Transverse colon (tissue), 4 donors: ENCODE measurements around the gene SLC39A9. TPM values are rescaled to one million over a fixed set of nuclear protein-coding genes. Genes with fewer than 3 reads are reported as not detected.
A peak's percentile ranks its signal among the peaks of the same experiment; 100 is the strongest.

ENCODE experiments used
- DNase-seq: peaks from one replicate; pipeline ENCODE4 v3.0.0-alpha.2; 2019
- H3K27ac ChIP-seq, 4 donors: fragments of 200-600 bp; sonication (generic); 2 replicates each; pipeline ENCODE4 v1.5.1; 2016 to 2018; ENCODE audit warnings: inconsistent platforms in 4 of 4
- H3K27me3 ChIP-seq: fragments of 200-600 bp; sonication (generic); 2 replicates; pipeline ENCODE4 v1.5.1; 2017; ENCODE audit warnings: inconsistent platforms
- H3K36me3 ChIP-seq, 4 donors: fragments of 200-600 bp; sonication (generic); 2 replicates each; pipeline ENCODE4 v1.5.1; 2017 to 2019; ENCODE audit warnings: inconsistent platforms in 4 of 4
- H3K4me1 ChIP-seq, 4 donors: fragments of 200-600 bp; sonication (generic); 2 replicates each; pipeline ENCODE4 v1.5.1; 2017 to 2020; ENCODE audit warnings: inconsistent platforms in 4 of 4
- H3K4me3 ChIP-seq, 4 donors: fragments of 200-600 bp; sonication (generic); 1 replicate in 1 of 4; 2 replicates in 3 of 4; pipeline versions ENCODE4 v1.5.1 to v1.6.1; 2017 to 2019; ENCODE audit warnings: inconsistent platforms in 4 of 4
- H3K9me3 ChIP-seq, 2 donors: fragments of 200-600 bp; sonication (generic); 2 replicates each; pipeline ENCODE4 v1.5.1; 2017 to 2019; ENCODE audit warnings: inconsistent platforms in 2 of 2
- EP300 ChIP-seq: sonication (generic); formaldehyde crosslinking; IDR thresholded peaks from one replicate; pipeline ENCODE4 v1.6.1; 2017; ENCODE audit warnings: antibody characterized with exemption, low read depth
- POLR2A ChIP-seq: fragments of 450-650 bp; IDR thresholded peaks from one replicate; pipeline ENCODE4 v1.6.1; 2016; ENCODE audit warnings: antibody characterized with exemption, mild to moderate bottlenecking, moderate library complexity
- POLR2AphosphoS5 ChIP-seq, 3 donors: sonication (generic); formaldehyde crosslinking; IDR thresholded peaks; one replicate each; pipeline ENCODE4 v1.6.1; 2016; ENCODE audit warnings: antibody characterized with exemption in 3 of 3
- WGBS, 2 donors: methylation state at CpG; one replicate each; pipeline ENCODE4 v1.1.5; 2018; ENCODE audit warnings: low coverage in 1 of 2; 5-methylcytosine and 5-hydroxymethylcytosine counted together
- in situ Hi-C, 4 donors: fragments of 200-750 bp; cut with MboI; loops; one replicate each; pipeline versions ENCODE4 v1.15.0 to v1.15.1; 2017; ENCODE audit warnings: low sequenced_read_pairs in 3 of 4, low pct_ligation_motif_present in 1 of 4, low pct_unique_long_range_greater_than_20kb in 1 of 4
- intact Hi-C: fragments of 100-400 bp; cut with DNase I; formaldehyde crosslinking; loops from one replicate; pipeline ENCODE4 v1.15.1; 2023; ENCODE audit warnings: low total_unique reads
- total RNA-seq, 4 donors: library from RNA; depleted of rRNA; stranded (reverse); fragments of >200 nt; gene quantifications; one replicate each; pipeline ENCODE4 v1.1.0, GENCODE V29; 2016
- TF ChIP-seq, protein P1 (sequence below), 5 experiments: fragments of 200-600 bp in 3 of 5; fragments of 450-650 bp in 2 of 5; sonication (generic) in 3 of 5; IDR thresholded peaks; 1 replicate in 2 of 5; 2 replicates in 3 of 5; pipeline ENCODE4 v1.5.1; 2016 to 2017; ENCODE audit warnings: antibody characterized with exemption in 5 of 5, inconsistent platforms in 3 of 5, mild to moderate bottlenecking in 2 of 5, moderate library complexity in 1 of 5

The SLC39A9 gene
- total RNA-seq, 4 donors from 2014 or later, result 24.5 to 103 (median 72.2) TPM

DNA sequence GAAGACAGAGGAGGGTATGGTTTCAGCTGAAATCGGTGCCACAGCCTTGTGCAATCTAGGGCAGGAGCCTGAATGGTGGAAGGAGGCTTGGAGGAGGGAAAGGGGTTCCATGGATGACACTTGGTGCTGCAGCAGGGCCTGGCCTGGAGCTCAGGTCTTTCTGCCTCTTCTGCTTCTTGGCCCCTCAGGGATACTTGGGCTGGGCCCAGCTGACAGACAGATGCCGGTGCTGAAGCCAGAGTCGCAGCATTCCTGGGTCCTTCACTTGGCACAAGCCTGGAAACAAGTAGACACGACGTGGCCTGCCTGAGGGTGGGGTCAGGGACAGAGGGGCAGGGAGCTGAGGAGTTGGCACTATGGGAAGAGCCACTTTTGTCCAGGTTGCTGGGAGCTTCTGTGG, 81.6 kb downstream of the SLC39A9 start:
- Histone ChIP-seq H3K27ac (no peak overlapping the region), H3K36me3 (no peaks in the 10 kb centered on the region), H3K4me3 (no peak overlapping the region), H3K4me1 (peaks cover 5 to 17% (median 15%) of the 10 kb centered on the region in 4 donors), H3K9me3 (no peaks in the 10 kb centered on the region), H3K27me3 (peaks cover 40% of the 10 kb centered on the region)
- no peak for DNase-seq
- in situ Hi-C loops (no loop called here), intact Hi-C loops (no loop called here)
- TF ChIP-seq POLR2AphosphoS5 (IDR thresholded peaks at IDR 0.05) (no peak), EP300 (no peak), POLR2A (no peak)
- TF ChIP-seq, protein P1, sequence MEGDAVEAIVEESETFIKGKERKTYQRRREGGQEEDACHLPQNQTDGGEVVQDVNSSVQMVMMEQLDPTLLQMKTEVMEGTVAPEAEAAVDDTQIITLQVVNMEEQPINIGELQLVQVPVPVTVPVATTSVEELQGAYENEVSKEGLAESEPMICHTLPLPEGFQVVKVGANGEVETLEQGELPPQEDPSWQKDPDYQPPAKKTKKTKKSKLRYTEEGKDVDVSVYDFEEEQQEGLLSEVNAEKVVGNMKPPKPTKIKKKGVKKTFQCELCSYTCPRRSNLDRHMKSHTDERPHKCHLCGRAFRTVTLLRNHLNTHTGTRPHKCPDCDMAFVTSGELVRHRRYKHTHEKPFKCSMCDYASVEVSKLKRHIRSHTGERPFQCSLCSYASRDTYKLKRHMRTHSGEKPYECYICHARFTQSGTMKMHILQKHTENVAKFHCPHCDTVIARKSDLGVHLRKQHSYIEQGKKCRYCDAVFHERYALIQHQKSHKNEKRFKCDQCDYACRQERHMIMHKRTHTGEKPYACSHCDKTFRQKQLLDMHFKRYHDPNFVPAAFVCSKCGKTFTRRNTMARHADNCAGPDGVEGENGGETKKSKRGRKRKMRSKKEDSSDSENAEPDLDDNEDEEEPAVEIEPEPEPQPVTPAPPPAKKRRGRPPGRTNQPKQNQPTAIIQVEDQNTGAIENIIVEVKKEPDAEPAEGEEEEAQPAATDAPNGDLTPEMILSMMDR (IDR thresholded peaks at IDR 0.05), result no peak
- WGBS, 2 donors, result 80% methylated on average over 5 of the region's 5 CpGs; no CpG with 5 or more reads in 1 of the 2 donors

DNA sequence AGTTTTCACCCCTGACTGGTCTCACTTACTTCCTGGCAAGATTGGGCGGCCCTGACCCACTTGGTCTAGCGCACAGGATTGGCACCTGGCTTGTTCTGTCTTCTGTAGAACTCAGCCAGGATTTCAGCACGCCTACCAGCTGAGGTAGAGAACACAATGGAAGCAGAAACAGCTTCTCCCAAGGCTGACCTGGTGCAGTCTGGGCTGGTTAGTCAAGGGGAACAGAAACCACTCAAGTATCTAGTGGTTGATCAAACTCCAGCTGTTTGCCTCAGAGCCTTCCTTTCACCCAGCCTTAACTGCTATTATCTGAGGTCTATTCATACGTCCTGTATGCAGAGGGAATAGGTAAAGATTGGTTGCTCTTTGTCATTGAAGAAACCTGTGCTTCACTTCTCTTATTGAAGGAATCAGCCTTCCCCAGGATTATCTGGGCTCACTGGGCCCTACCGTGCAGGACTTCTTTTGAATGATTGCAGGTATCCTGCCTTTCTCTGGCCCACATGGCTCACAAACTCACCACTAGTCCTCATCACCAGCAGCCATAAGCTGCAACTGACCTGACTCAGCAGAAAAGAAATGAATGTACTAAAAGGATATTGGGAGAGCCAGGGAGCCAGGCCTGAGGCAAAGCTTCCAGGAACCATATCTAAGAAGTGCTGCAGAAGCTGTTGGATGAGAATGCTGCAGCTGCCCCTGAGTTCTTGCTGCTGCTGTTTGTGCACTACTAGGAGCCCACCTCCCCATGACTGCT, 83.5 kb downstream of the SLC39A9 start:
- no peak for DNase-seq
- H3K4me3 ChIP-seq, result no peak overlapping the region
- H3K27me3 ChIP-seq, result peaks cover 57% of the 10 kb centered on the region
- intact Hi-C loops, result no loop called here
- TF ChIP-seq, protein P1 (IDR thresholded peaks at IDR 0.05), result no peak
- TF ChIP-seq EP300 (no peak), POLR2A (no peak), POLR2AphosphoS5 (IDR thresholded peaks at IDR 0.05) (no peak)
- no peaks in the 10 kb centered on the region for H3K9me3 ChIP-seq
- peaks cover 5 to 17% (median 15%) of the 10 kb centered on the region in 4 donors for H3K4me1 ChIP-seq
- 76% methylated on average over 5 of the region's 5 CpGs; no CpG with 5 or more reads in 1 of the 2 donors for WGBS, 2 donors
- in situ Hi-C loops, result no loop called here
- no peaks in the 10 kb centered on the region for H3K36me3 ChIP-seq
- H3K27ac ChIP-seq, result no peak overlapping the region

DNA sequence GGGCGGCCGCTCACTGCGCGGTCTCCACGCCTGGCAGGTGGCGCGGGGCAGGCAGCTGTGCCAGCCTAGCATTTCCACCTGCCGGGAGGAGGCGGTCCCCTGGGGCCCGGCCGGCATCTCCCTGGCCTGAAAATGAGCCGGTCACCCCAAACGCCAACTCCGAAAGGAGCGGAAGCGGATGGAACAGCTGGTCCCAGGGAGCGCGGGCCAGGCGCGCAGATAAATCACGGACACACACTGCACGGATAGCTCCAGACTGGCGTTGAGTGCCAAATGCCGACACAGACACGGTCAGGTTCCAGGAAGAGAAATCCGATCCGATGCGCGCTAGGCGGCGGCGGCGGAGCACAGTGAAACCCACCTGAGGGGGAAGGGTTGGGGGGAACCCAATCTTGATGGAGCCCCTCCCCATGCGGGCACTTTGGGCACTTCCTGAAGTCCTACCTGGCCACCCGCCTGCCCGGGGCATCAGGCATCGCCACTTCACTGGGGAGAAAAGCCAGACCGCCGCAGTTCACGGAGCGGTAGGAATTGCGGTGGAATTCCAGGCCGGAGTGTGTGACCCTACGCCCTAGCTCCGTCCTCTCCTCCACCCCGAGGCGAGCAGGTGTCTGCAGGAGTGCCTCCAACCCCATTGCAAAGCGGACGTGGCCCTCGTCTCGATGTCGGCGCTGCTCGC, 85.4 kb downstream of the SLC39A9 start:
- Histone ChIP-seq H3K36me3 (no peaks in the 10 kb centered on the region), H3K27me3 (peaks cover 73% of the 10 kb centered on the region), H3K4me1 (peaks cover 5 to 17% (median 15%) of the 10 kb centered on the region in 4 donors), H3K27ac (no peak overlapping the region), H3K9me3 (no peaks in the 10 kb centered on the region), H3K4me3 (peak overlapping the region in 3 of 4 donors; percentile 9 to 44 (median 29))
- TF ChIP-seq POLR2AphosphoS5 (IDR thresholded peaks at IDR 0.05), result no peak
- TF ChIP-seq, protein P1 (IDR thresholded peaks at IDR 0.05), result no peak
- TF ChIP-seq EP300, result no peak
- no peak for TF ChIP-seq POLR2A
- intact Hi-C loops, result no loop called here
- 9% methylated on average over 27 of the region's 54 CpGs; no CpG with 5 or more reads in 1 of the 2 donors for WGBS, 2 donors
- peak; percentile 10 for DNase-seq
- in situ Hi-C loops, result no loop called here
